Frontal cortex (tissue), 4 donors: Measurements from ENCODE around the gene ZMYND10. TPM values are rescaled to one million over a fixed set of nuclear protein-coding genes. Genes with fewer than 3 reads are reported as not detected.
A peak's percentile ranks its signal among the peaks of the same experiment; 100 is the strongest.

ENCODE experiments used
- DNase-seq, 2 donors: peaks; one replicate each; pipeline ENCODE4 v3.0.0; 2012; ENCODE audit warnings: low spot score in 2 of 2
- FAIRE-seq: peaks from 2 replicates; lab custom pipeline; 2012; peaks lifted over from hg19 to GRCh38; lab: Jason Lieb, UNC
- total RNA-seq: library from RNA; depleted of rRNA; stranded (reverse); fragments of >200 nt; gene quantifications from one replicate; pipeline ENCODE4 v1.2.3, GENCODE V29; 2014
- donor health status: control.
- donor health status: control.
- donor health status: control.

ZMYND10 gene
- total RNA-seq, 1 donor from 2014 or later: 3.7 TPM

DNA sequence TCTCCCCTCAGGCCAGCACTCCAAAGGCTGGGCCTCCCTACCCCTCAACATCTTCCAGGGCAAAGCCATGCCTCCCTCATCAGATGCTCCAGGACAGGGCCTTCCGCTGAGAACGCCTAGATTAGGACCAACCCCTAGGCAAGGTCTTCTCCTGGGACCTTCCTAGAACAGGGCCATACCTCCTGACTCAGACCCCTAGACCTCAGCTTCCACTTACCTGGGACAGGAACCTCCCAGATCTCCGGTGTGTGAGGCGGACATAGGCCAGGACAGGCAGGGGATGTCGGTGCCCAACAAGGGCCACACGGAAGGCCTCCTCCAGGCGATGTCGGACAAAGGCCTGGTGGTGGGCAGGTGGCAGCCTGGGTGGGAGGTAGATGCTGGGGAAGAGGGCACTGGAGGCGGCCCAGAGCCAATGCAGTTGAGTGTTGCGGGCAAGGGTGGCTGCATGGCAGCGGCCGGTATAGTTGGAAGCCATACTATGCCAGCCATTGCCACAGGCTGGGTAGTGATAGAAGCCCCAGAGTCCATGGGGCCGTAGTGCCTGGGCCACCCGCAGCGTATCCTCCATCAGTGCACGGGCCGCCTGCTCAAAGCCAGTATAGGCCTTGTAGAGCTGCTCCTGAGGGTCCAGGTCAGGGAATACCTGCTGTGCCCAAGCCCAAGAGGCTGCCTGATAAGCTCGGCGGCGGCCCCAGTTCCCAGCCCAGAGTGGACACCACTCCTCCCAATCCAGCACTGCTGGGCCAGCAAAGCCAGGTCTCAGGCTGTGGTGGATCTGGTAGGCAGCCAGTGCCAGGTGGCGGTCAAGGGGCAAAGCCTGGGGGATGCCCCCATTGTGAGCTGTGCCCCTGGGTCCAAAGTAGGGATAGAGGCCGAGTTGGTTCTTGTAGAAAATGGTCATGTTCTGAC, 50.8 kb downstream of the ZMYND10 start:
- no peak for FAIRE-seq
- no peak for DNase-seq

DNA sequence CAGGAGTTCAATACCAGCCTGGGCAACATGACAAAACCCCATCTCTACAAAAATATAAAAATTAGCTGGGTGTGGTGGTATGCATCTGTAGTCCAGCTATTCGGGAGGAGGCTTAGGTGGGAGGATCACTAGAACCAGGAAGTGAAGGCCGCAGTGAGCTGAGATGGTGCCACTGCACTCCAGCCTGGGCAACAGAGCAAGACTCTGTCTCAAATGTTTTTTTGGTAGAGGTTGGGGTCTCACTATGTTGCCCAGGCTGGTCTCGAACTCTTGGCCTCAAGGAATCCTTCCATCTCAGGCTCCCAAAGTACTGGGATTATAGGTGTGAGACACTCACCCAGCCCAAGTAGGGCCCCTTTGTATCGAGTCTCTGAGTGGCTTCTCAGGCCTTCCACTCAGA, 51.4 kb downstream of the ZMYND10 start:
- no peak for FAIRE-seq
- no peak for DNase-seq

DNA sequence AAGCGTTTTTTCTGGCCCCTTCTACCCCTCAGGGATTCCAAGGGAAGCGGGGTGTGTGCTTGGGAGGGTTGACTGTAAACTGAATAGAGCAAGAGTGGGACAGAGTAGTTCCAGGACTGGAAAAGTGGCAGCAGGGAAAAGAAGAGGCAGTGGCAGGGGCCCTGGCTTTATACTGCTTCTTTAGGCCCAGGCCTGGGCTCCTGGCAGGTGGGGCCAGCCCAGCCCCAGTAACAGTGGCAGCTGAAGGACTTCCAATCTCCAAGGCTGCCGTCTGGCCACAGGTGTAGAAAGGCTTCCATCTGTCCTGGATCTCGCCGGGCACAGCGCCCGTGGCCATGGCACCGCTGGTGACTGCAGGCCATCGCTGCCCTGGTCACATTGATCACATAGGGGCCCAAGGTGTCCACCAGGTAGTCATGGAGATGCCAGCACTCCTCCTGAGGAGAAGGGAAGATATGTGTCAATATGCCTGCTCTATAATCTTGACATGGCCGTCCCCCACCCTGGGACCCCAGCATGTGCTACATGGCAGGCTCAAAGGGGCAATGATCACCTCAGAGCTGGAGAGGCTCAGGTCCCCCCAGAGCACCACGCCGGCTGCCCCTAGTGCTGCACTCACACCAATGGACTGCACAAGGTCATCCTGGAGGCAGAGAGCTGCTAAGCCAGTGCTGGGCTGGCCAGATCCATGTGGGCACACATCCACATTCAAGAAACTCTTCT, 52.3 kb downstream of the ZMYND10 start:
- no peak for FAIRE-seq
- DNase-seq: no peak

GRCh38 chr3:50292159-50293078, 53.1 kb downstream of the ZMYND10 start, which contains the start of gene IFRD2:
TSS of gene IFRD2 (minus strand) at chr3:50292429. CDS start at chr3:50292274, 155 bp downstream.
- peak; percentile 43 for FAIRE-seq
- peak; percentile 96 to 97 for DNase-seq

Other genes with a start within 250 kb of the ZMYND10 start
- 9.4 TPM for gene SEMA3F, start 190.4 kb downstream of the ZMYND10 start, total RNA-seq
- gene GNAT1, start 154.1 kb downstream of the ZMYND10 start, total RNA-seq: not detected
- 2.0 TPM for gene SLC38A3, start 140.5 kb downstream of the ZMYND10 start, total RNA-seq
- gene GNAI2, start 109.5 kb downstream of the ZMYND10 start, total RNA-seq: 97.0 TPM
- 2.4 TPM for gene SEMA3B, start 76.6 kb downstream of the ZMYND10 start, total RNA-seq
- gene LSMEM2, start 66.6 kb downstream of the ZMYND10 start, total RNA-seq: 0.82 TPM
- 17.9 TPM for gene IFRD2, start 53.3 kb downstream of the ZMYND10 start, total RNA-seq
- gene HYAL3, start 46.3 kb downstream of the ZMYND10 start, total RNA-seq: 3.7 TPM
- gene NAA80, start 46.3 kb downstream of the ZMYND10 start, total RNA-seq: 5.3 TPM
- 0.41 TPM for gene HYAL1, start 42.2 kb downstream of the ZMYND10 start, total RNA-seq
- gene HYAL2, start 23.0 kb downstream of the ZMYND10 start, total RNA-seq: 35.9 TPM
- gene TUSC2, start 17.5 kb downstream of the ZMYND10 start, total RNA-seq: 16.7 TPM
- gene RASSF1, start 4.9 kb downstream of the ZMYND10 start, total RNA-seq: 12.6 TPM
- gene NPRL2, start 5.0 kb upstream of the ZMYND10 start, total RNA-seq: 20.8 TPM
- 11.0 TPM for gene CYB561D2, start 5.1 kb upstream of the ZMYND10 start, total RNA-seq
- gene TMEM115, start 13.8 kb upstream of the ZMYND10 start, total RNA-seq: 18.3 TPM
- 2.4 TPM for gene CACNA2D2, start 157.9 kb upstream of the ZMYND10 start, total RNA-seq
- gene C3orf18, start 222.0 kb upstream of the ZMYND10 start, total RNA-seq: 12.6 TPM
- 4.5 TPM for gene HEMK1, start 223.8 kb upstream of the ZMYND10 start, total RNA-seq